ENCODE measurements around the gene SQSTM1.

- TF ChIP-seq CEBPB (tag; IDR thresholded peaks at IDR 0.05) (no peak), CTCF (IDR thresholded peaks at IDR 0.05 in 2 of 3, conservative IDR thresholded peaks at IDR 0.05 in 1 of 3; ENCODE audit: insufficient read depth in 2 of 3, low read depth in 1 of 3, low read length in 3 of 3) (no peak), RREB1 (CRISPR knock-in tag; IDR thresholded peaks at IDR 0.05) (no peak), FOS (IDR thresholded peaks at IDR 0.05; ENCODE audit: extremely low read depth, insufficient read length) (no peak), MNT (conservative IDR thresholded peaks at IDR 0.05) (no peak), U2AF1 (optimal IDR thresholded peaks at IDR 0.05; ENCODE audit: low read depth, low read length) (no peak), HDGF (IDR thresholded peaks at IDR 0.05) (no peak)
Measured at GRCh38 chr5:179804555-179804947, 16.2 kb upstream of the SQSTM1 start.

Measured in K562 (cell line).